GM12873 (cell line): Measurements from ENCODE around the gene GBX2.

Source experiments
- CTCF ChIP-seq: IDR thresholded peaks from 2 replicates; pipeline ENCODE4 v1.5.1; 2012; ENCODE audit warnings: low read depth, mild to moderate bottlenecking, moderate library complexity, low read length, control low read depth; ENCODE audit not compliant: insufficient read depth; ENCODE audit errors: missing control alignments

GBX2 gene

GRCh38 chr2:236117861-236118269 is 50.3 kb downstream of the GBX2 start:
- TF ChIP-seq CTCF, result no peak

GRCh38 chr2:236117401-236117800 is 50.8 kb downstream of the GBX2 start:
- no peak for TF ChIP-seq CTCF
